ENCODE data around the gene OPRPN. TPM values are rescaled to one million over a fixed set of nuclear protein-coding genes. Genes with fewer than 3 reads are reported as not detected.

OPRPN gene
- total and polyA plus RNA-seq, 3 donors from 2014 or later = 0.61 TPM; not detected in 2

GRCh38 chr4:70380578-70380977 lies 17.2 kb upstream of the OPRPN start:
- Histone ChIP-seq H3K27ac (no peak overlapping the region), H3K9me3 (no peaks in the 10 kb centered on the region), H3K4me3 (no peak overlapping the region), H3K27me3 (no peaks in the 10 kb centered on the region), H3K4me1 (no peaks in the 10 kb centered on the region), H3K36me3 (ENCODE audit: low read depth, missing control alignments) (no peaks in the 10 kb centered on the region)
- intact Hi-C loops (cut with DNase I; ENCODE audit: low total_unique reads) = no loop called here
- TF ChIP-seq POLR2A (IDR thresholded peaks at IDR 0.05) (no peak), CTCF (IDR thresholded peaks at IDR 0.05) (no peak)
- WGBS, 2 donors = 89 to 91% methylated on average over 3 of the region's 3 CpGs
- DNase-seq = no peak

GRCh38 chr4:70382691-70383181 lies 15.0 kb upstream of the OPRPN start, which contains the start of gene SMR3B:
Gene SMR3B, plus strand, starts transcription at chr4:70383131. Its CDS starts 1,380 bp downstream, at chr4:70384511.
- WGBS, 2 donors = 76 to 83% methylated on average over 5 of the region's 5 CpGs
- Histone ChIP-seq H3K4me3 (no peak within 1 kb of the TSS), H3K36me3 (ENCODE audit: low read depth, missing control alignments) (no peaks in the 10 kb centered on the region), H3K27ac (no peak within 1 kb of the TSS), H3K4me1 (no peaks in the 10 kb centered on the region), H3K27me3 (no peaks in the 10 kb centered on the region), H3K9me3 (no peaks in the 10 kb centered on the region)
- no peak for TF ChIP-seq POLR2A (IDR thresholded peaks at IDR 0.05)
- intact Hi-C loops (cut with DNase I; ENCODE audit: low total_unique reads) = no loop called here
- no peak for DNase-seq

GRCh38 chr4:70392057-70392776 lies 5.5 kb upstream of the OPRPN start:
- TF ChIP-seq CTCF (IDR thresholded peaks at IDR 0.05) (no peak), POLR2A (IDR thresholded peaks at IDR 0.05) (no peak)
- H3K27ac ChIP-seq = no peak overlapping the region
- no peaks in the 10 kb centered on the region for H3K4me1 ChIP-seq
- H3K4me3 ChIP-seq = no peak overlapping the region
- no peaks in the 10 kb centered on the region for H3K9me3 ChIP-seq
- DNase-seq = no peak
- WGBS, 2 donors = 53 to 54% methylated on average over 2 of the region's 2 CpGs
- H3K36me3 ChIP-seq (ENCODE audit: low read depth, missing control alignments) = no peaks in the 10 kb centered on the region
- H3K27me3 ChIP-seq = no peaks in the 10 kb centered on the region
- intact Hi-C loops (cut with DNase I; ENCODE audit: low total_unique reads) = no loop called here

- no peaks in the 10 kb centered on the region for H3K4me1 ChIP-seq
- H3K9me3 ChIP-seq = no peaks in the 10 kb centered on the region
- no peak overlapping the region for H3K4me3 ChIP-seq
- WGBS, 2 donors = 94 to 97% methylated on average over 1 of the region's 1 CpG
- H3K27me3 ChIP-seq = no peaks in the 10 kb centered on the region
- intact Hi-C loops (cut with DNase I; ENCODE audit: low total_unique reads) = no loop called here
- DNase-seq = no peak
- TF ChIP-seq POLR2A (IDR thresholded peaks at IDR 0.05) = no peak
- TF ChIP-seq CTCF (IDR thresholded peaks at IDR 0.05) = no peak
- no peaks in the 10 kb centered on the region for H3K36me3 ChIP-seq (ENCODE audit: low read depth, missing control alignments)
- no peak overlapping the region for H3K27ac ChIP-seq
These were observed 1.6 kb downstream of the OPRPN start for GRCh38 chr4:70399319-70399718.

GRCh38 chr4:70402762-70403161 lies 5.0 kb downstream of the OPRPN start:
- WGBS, 2 donors = 93 to 100% methylated on average over 1 of the region's 1 CpG
- TF ChIP-seq CTCF (IDR thresholded peaks at IDR 0.05) (no peak), POLR2A (IDR thresholded peaks at IDR 0.05) (no peak)
- intact Hi-C loops (cut with DNase I; ENCODE audit: low total_unique reads) = no loop called here
- H3K36me3 ChIP-seq (ENCODE audit: low read depth, missing control alignments) = no peaks in the 10 kb centered on the region
- no peaks in the 10 kb centered on the region for H3K9me3 ChIP-seq
- H3K27ac ChIP-seq = no peak overlapping the region
- H3K4me1 ChIP-seq = no peaks in the 10 kb centered on the region
- no peak for DNase-seq
- H3K4me3 ChIP-seq = no peak overlapping the region
- H3K27me3 ChIP-seq = no peaks in the 10 kb centered on the region

Measured in testis (tissue), 3 donors.